ENCODE data around the gene CCDC9.

CCDC9 gene

GRCh38 chr19:47315125-47315821 lies 58.9 kb downstream of the CCDC9 start:
- peak; percentile 12 for DNase-seq (ENCODE audit: low read depth)
- H3K4me3 ChIP-seq (ENCODE audit: low read depth, low read length) = no peak overlapping the region
- TF ChIP-seq, protein P1, sequence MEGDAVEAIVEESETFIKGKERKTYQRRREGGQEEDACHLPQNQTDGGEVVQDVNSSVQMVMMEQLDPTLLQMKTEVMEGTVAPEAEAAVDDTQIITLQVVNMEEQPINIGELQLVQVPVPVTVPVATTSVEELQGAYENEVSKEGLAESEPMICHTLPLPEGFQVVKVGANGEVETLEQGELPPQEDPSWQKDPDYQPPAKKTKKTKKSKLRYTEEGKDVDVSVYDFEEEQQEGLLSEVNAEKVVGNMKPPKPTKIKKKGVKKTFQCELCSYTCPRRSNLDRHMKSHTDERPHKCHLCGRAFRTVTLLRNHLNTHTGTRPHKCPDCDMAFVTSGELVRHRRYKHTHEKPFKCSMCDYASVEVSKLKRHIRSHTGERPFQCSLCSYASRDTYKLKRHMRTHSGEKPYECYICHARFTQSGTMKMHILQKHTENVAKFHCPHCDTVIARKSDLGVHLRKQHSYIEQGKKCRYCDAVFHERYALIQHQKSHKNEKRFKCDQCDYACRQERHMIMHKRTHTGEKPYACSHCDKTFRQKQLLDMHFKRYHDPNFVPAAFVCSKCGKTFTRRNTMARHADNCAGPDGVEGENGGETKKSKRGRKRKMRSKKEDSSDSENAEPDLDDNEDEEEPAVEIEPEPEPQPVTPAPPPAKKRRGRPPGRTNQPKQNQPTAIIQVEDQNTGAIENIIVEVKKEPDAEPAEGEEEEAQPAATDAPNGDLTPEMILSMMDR (IDR thresholded peaks at IDR 0.05; ENCODE audit: low read depth, low read length, missing control alignments) = no peak
- in situ Hi-C loops (cut with HindIII; ENCODE audit: low sequenced_read_pairs) = no loop called here

- TF ChIP-seq, protein P1 (IDR thresholded peaks at IDR 0.05; ENCODE audit: low read depth, low read length, missing control alignments) = no peak
- H3K4me3 ChIP-seq (ENCODE audit: low read depth, low read length) = no peak overlapping the region
- no peak for DNase-seq (ENCODE audit: low read depth)
- in situ Hi-C loops (cut with HindIII; ENCODE audit: low sequenced_read_pairs) = no loop called here
Measured at GRCh38 chr19:47316513-47316912, 60.2 kb downstream of the CCDC9 start.

DNA sequence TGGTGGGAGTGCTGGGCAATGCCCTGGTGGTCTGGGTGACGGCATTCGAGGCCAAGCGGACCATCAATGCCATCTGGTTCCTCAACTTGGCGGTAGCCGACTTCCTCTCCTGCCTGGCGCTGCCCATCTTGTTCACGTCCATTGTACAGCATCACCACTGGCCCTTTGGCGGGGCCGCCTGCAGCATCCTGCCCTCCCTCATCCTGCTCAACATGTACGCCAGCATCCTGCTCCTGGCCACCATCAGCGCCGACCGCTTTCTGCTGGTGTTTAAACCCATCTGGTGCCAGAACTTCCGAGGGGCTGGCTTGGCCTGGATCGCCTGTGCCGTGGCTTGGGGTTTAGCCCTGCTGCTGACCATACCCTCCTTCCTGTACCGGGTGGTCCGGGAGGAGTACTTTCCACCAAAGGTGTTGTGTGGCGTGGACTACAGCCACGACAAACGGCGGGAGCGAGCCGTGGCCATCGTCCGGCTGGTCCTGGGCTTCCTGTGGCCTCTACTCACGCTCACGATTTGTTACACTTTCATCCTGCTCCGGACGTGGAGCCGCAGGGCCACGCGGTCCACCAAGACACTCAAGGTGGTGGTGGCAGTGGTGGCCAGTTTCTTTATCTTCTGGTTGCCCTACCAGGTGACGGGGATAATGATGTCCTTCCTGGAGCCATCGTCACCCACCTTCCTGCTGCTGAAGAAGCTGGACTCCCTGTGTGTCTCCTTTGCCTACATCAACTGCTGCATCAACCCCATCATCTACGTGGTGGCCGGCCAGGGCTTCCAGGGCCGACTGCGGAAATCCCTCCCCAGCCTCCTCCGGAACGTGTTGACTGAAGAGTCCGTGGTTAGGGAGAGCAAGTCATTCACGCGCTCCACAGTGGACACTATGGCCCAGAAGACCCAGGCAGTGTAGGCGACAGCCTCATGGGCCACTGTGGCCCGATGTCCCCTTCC lies 63.9 kb downstream of the CCDC9 start:
- TF ChIP-seq, protein P1 (IDR thresholded peaks at IDR 0.05; ENCODE audit: low read depth, low read length, missing control alignments) = no peak
- in situ Hi-C loops (cut with HindIII; ENCODE audit: low sequenced_read_pairs) = no loop called here

More for the DNA sequence above, 63.9 kb downstream of the CCDC9 start:
- no peak overlapping the region for H3K4me3 ChIP-seq (ENCODE audit: low read depth, low read length)
- DNase-seq (ENCODE audit: low read depth) = no peak

All from astrocyte of the cerebellum (primary cell).